Suprapubic skin (tissue), 4 donors: Measurements from ENCODE around the gene VEPH1. TPM values are rescaled to one million over a fixed set of nuclear protein-coding genes. Genes with fewer than 3 reads are reported as not detected.

Experiments used
- DNase-seq, 2 donors: peaks; one replicate each; pipeline ENCODE4 v3.0.0-alpha.2; 2019; ENCODE audit warnings: low spot score in 2 of 2
- H3K27ac ChIP-seq: fragments of 200-600 bp; sonication (generic); one replicate; pipeline ENCODE4 v1.5.1; 2019
- H3K27me3 ChIP-seq: fragments of 200-600 bp; sonication (generic); one replicate; pipeline ENCODE4 v1.5.1; 2019
- H3K36me3 ChIP-seq: fragments of 200-600 bp; sonication (generic); one replicate; pipeline ENCODE4 v1.5.1; 2019
- H3K4me1 ChIP-seq: fragments of 200-600 bp; sonication (generic); one replicate; pipeline ENCODE4 v1.5.1; 2019
- H3K4me3 ChIP-seq: fragments of 200-600 bp; sonication (generic); one replicate; pipeline ENCODE4 v1.5.1; 2019; ENCODE audit warnings: mild to moderate bottlenecking
- H3K9me3 ChIP-seq: fragments of 200-600 bp; sonication (generic); one replicate; pipeline ENCODE4 v1.5.1; 2019
- CTCF ChIP-seq, 2 donors: fragments of 200-600 bp in 1 of 2; fragments of 450-650 bp in 1 of 2; sonication (generic) in 1 of 2; IDR thresholded peaks; one replicate each; pipeline ENCODE4 v1.5.1; 2016 to 2019; ENCODE audit warnings: antibody characterized with exemption in 2 of 2, mild to moderate bottlenecking in 1 of 2, moderate library complexity in 1 of 2
- EP300 ChIP-seq: sonication (generic); formaldehyde crosslinking; IDR thresholded peaks from one replicate; pipeline ENCODE4 v1.6.1; 2017; ENCODE audit warnings: antibody characterized with exemption
- POLR2A ChIP-seq, 2 donors: fragments of 450-650 bp; IDR thresholded peaks; one replicate each; pipeline ENCODE4 v1.6.1; 2017; ENCODE audit warnings: antibody characterized with exemption in 2 of 2, mild to moderate bottlenecking in 2 of 2, moderate library complexity in 2 of 2
- POLR2AphosphoS5 ChIP-seq, 3 donors: sonication (generic); formaldehyde crosslinking; IDR thresholded peaks; one replicate each; pipeline ENCODE4 v1.6.1; 2017; ENCODE audit warnings: antibody characterized with exemption in 3 of 3
- WGBS: methylation state at CpG from one replicate; pipeline ENCODE4 v1.1.5; 2018; 5-methylcytosine and 5-hydroxymethylcytosine counted together
- total RNA-seq, 4 donors: library from RNA; depleted of rRNA; stranded (reverse); fragments of >200 nt; gene quantifications; one replicate each; pipeline ENCODE4 v1.1.0, GENCODE V29; 2016

Gene VEPH1
- total RNA-seq, 4 donors from 2014 or later, result 2.9 to 9.3 (median 5.7) TPM

- Histone ChIP-seq H3K4me1 (no peaks in the 10 kb centered on the region), H3K27ac (no peak overlapping the region), H3K4me3 (no peak overlapping the region), H3K36me3 (no peaks in the 10 kb centered on the region), H3K27me3 (no peaks in the 10 kb centered on the region), H3K9me3 (no peaks in the 10 kb centered on the region)
- WGBS, result 91% methylated on average over 9 of the region's 9 CpGs
- DNase-seq, result no peak
- TF ChIP-seq POLR2AphosphoS5 (IDR thresholded peaks at IDR 0.05) (no peak), EP300 (no peak), POLR2A (IDR thresholded peaks at IDR 0.05) (no peak), CTCF (IDR thresholded peaks at IDR 0.05) (no peak)
Measured at GRCh38 chr3:157300981-157301663, 202.1 kb downstream of the VEPH1 start.

- no peaks in the 10 kb centered on the region for H3K9me3 ChIP-seq
- TF ChIP-seq EP300 (no peak), CTCF (IDR thresholded peaks at IDR 0.05) (no peak), POLR2AphosphoS5 (IDR thresholded peaks at IDR 0.05) (no peak), POLR2A (IDR thresholded peaks at IDR 0.05) (no peak)
- no peaks in the 10 kb centered on the region for H3K4me1 ChIP-seq
- no peaks in the 10 kb centered on the region for H3K27me3 ChIP-seq
- DNase-seq, result no peak
- no peaks in the 10 kb centered on the region for H3K36me3 ChIP-seq
- H3K4me3 ChIP-seq, result no peak overlapping the region
- 61% methylated on average over 2 of the region's 2 CpGs for WGBS
- H3K27ac ChIP-seq, result no peak overlapping the region
Measured at GRCh38 chr3:157300094-157300493, 203.1 kb downstream of the VEPH1 start.

- Histone ChIP-seq H3K27ac (no peak overlapping the region), H3K9me3 (no peaks in the 10 kb centered on the region), H3K4me1 (no peaks in the 10 kb centered on the region), H3K36me3 (no peaks in the 10 kb centered on the region), H3K27me3 (no peaks in the 10 kb centered on the region), H3K4me3 (no peak overlapping the region)
- no peak for TF ChIP-seq POLR2A (IDR thresholded peaks at IDR 0.05)
- no peak for TF ChIP-seq CTCF (IDR thresholded peaks at IDR 0.05)
- no peak for TF ChIP-seq POLR2AphosphoS5 (IDR thresholded peaks at IDR 0.05)
- TF ChIP-seq EP300, result no peak
- 91% methylated on average over 6 of the region's 6 CpGs for WGBS
- DNase-seq, result no peak
Measured at GRCh38 chr3:157297328-157297915, 205.8 kb downstream of the VEPH1 start.

GRCh38 chr3:157294953-157295352 is 208.3 kb downstream of the VEPH1 start:
- Histone ChIP-seq H3K27ac (no peak overlapping the region), H3K36me3 (no peaks in the 10 kb centered on the region), H3K4me1 (peaks cover 4% of the 10 kb centered on the region), H3K27me3 (no peaks in the 10 kb centered on the region), H3K9me3 (no peaks in the 10 kb centered on the region), H3K4me3 (no peak overlapping the region)
- DNase-seq, result no peak
- TF ChIP-seq POLR2AphosphoS5 (IDR thresholded peaks at IDR 0.05) (no peak), CTCF (IDR thresholded peaks at IDR 0.05) (no peak), POLR2A (IDR thresholded peaks at IDR 0.05) (no peak), EP300 (no peak)

- H3K27ac ChIP-seq, result no peak overlapping the region
- no peaks in the 10 kb centered on the region for H3K36me3 ChIP-seq
- no peaks in the 10 kb centered on the region for H3K9me3 ChIP-seq
- no peak overlapping the region for H3K4me3 ChIP-seq
- H3K4me1 ChIP-seq, result peaks cover 5% of the 10 kb centered on the region
- TF ChIP-seq POLR2AphosphoS5 (IDR thresholded peaks at IDR 0.05) (no peak), POLR2A (IDR thresholded peaks at IDR 0.05) (no peak), CTCF (IDR thresholded peaks at IDR 0.05) (no peak), EP300 (no peak)
- no peaks in the 10 kb centered on the region for H3K27me3 ChIP-seq
- no peak for DNase-seq
- 13% methylated on average over 1 of the region's 1 CpG for WGBS
Measured at GRCh38 chr3:157294491-157294890, 208.7 kb downstream of the VEPH1 start.
